ENCODE results near the gene LCA5L. TPM values are rescaled to one million over a fixed set of nuclear protein-coding genes. Genes with fewer than 3 reads are reported as not detected.

Gene LCA5L
- polyA plus RNA-seq: 1.5 and 3.0 TPM in 2 replicates

GRCh38 chr21:39445321-39446269 is at the start of gene LCA5L:
LCA5L (minus strand) TSS chr21:39445778; CDS start chr21:39428493, 17,285 bp downstream.

DNA sequence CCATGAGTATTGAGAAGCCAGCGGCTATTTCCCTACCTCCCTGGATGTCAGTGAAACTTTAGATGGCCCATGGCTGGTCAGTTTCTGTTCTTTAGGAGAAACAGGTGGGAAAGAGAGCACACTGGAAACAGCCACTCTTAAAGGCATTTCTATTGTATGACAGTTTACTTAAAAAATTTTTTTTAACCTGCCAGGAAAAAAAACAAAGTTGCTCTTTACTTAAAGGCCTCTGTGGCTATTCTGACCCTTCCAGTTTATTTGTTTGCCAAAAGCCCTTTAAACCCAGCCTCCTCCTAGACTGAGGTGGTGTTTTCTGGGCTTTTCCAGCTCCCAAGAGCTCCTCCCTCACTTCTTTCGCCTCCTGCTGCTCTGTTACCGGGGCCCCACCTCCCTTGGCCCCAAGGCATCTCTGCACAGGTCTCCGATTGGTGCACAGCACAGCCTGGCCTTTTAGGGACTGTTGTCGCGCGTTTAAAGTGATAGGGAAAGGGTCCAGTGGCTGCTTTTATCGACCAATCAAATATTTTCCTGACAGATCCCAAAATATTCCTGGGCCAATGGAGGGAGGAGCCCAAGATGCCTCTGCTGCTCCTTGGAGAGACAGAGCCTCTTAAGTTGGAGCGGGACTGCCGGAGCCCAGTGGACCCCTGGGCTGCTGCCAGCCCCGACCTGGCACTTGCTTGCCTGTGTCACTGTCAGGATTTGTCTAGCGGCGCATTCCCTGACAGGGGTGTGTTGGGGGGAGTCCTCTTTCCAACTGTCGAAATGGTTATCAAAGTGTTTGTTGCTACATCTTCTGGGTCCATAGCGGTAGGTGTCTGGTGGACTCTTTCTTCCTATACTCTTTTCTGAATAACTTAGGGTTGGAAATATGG is 6.0 kb upstream of the LCA5L start, which contains the start of gene SH3BGR:
Gene SH3BGR (plus strand): TSS at position 639 of the 875 bp plus-strand sequence. CDS start 127 bp downstream, at position 766.

Other genes with a start within 250 kb of the LCA5L start
- gene BRWD1, start 132.1 kb downstream of the LCA5L start, polyA plus RNA-seq: 67.0 and 68.0 TPM in 2 replicates
- 55.0 and 84.4 TPM in 2 replicates for gene HMGN1, start 96.7 kb downstream of the LCA5L start, polyA plus RNA-seq
- gene SH3BGR, start 6.2 kb upstream of the LCA5L start, polyA plus RNA-seq: 13.6 and 20.4 TPM in 2 replicates
- gene B3GALT5, start 167.2 kb upstream of the LCA5L start, polyA plus RNA-seq: 0.11 TPM in 1 of 2 replicates, not detected in the other